HG02884 (cell line): ENCODE measurements around the gene MPPED1.

Experiments
- ATAC-seq: cut with Tn5 transposase; IDR thresholded peaks from one replicate; pipeline ENCODE4 v1.9.1; 2021; ENCODE audit warnings: mild to moderate bottlenecking, moderate library complexity; ENCODE audit not compliant: unreplicated experiment

Gene MPPED1

DNA sequence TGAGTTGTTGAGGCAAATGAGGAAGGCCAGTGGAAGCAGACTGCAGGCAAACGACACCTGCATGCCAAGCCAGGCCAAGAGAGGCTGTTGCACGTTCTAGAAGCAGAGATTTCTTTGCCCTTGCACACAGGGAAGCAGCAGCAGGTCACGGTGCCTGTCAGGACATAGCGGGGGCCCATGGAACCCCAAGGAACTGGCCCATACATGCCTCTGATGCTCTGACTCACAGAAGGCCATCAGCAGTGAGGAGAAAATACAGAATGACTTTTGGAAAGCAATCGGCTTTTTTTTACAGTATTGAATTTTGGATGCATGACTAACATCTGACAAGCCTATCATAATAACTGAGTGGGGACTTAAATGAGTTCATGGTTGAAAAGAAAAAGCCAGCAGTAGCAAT, 123.9 kb downstream of the MPPED1 start:
- no peak for ATAC-seq

GRCh38 chr22:43537019-43537585, 125.3 kb downstream of the MPPED1 start:
- ATAC-seq, result no peak

DNA sequence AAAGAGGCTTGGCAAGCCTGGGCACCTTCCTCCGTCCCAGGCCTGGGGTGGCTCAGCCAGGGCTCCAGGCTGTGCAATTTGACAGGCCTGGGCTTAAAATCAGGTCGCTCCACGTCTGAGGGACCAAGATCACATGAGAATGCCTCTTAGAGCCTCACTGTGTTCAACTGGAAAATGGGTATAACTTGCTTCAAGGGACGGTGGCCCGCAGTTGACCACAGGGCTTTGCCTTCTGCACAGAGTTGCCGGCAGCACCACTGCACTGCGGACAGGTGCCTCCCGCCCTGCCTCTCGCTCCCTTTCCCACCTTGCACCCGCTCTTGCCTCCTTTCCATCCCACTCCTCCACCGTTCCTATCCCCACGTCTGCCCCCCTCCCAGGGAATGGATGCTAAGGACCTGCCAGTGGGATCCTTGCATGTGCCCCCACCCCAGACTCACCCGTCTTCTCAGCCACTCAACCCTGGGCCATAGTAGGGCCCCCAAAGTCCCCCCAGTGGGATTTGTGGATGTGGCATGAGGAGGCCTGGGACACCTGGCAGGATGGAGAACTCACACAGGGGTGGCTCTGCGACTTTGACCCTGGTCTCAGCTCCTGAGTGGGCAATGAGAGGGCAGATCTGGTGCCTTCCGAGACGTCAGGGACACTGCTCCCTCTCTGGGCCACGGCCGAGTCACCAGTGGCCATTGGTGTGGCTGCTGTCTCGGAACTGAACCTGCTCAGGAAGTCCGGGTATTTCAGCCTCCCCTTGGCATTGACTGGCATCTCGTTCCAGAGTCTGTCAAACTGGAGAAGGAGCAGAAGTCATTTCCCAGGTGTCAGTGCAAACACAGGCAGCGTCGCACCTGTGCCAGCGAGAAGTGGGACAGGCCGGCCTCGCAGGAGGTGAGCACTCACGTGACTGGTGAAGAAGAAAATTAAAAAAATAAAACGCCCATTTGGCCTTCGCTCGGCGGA, 128.0 kb downstream of the MPPED1 start:
- no peak for ATAC-seq

GRCh38 chr22:43540529-43540923, 128.7 kb downstream of the MPPED1 start:
- no peak for ATAC-seq

DNA sequence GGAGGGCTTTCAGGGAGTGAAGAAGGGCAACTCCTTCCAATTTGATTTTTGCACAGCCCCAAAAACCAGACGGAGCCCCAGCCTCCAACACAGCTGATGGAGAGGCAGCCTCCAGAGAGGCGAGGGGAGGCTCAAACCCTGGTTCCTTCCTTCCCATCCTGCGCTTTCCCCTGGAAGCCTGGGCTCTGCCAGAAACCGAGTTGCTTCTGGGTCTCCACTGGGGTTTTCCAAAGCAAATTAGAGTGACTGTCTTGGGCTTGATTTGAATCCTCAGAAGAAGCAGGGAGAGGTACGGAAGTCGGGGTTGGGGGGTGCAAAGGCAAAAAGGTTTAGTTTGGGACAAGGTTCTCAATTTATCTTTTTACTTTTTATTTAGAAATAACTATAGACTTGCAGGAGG, 129.2 kb downstream of the MPPED1 start:
- ATAC-seq, result no peak

GRCh38 chr22:43541462-43542407, 129.9 kb downstream of the MPPED1 start:
- ATAC-seq, result no peak

DNA sequence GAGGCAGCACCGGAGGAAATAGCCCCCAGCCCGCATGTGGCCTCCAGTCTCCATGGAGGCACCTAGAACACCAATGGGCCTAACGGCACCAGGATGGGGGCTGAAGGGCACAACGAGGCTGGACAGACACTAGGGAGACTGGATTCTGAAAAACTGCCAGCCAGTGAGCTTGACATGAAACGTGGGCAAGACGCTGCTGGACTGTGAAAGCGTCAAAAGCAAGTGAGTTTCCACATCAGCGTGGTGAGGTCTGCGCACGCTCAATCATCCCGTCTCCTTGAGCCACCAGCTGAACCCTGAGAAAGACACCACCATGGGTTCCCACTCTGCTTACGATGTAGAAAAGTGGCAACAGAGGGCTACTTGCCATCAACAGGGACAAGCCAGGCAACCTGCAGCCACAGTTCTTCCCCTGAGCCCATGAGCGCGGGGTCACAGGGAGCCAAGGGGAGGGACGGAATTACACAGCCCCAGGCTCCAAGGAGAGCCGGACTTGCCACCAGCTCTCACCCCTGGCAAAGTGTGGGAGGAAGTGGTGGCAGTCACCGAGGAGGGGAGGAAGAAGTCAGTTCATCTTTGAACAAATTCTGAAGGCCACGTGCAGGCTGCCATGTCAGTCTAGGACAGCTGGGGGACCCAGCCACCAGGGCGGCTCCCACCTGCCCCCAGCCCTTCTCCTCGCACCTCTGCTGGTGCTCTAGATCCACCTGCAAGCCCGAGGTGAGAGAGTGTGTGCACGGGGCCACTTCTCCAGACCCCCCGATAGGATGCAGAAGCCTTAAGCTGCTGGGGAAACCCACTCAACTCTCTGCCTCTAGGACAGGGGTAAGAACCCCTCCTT, 131.1 kb downstream of the MPPED1 start:
- no peak for ATAC-seq

DNA sequence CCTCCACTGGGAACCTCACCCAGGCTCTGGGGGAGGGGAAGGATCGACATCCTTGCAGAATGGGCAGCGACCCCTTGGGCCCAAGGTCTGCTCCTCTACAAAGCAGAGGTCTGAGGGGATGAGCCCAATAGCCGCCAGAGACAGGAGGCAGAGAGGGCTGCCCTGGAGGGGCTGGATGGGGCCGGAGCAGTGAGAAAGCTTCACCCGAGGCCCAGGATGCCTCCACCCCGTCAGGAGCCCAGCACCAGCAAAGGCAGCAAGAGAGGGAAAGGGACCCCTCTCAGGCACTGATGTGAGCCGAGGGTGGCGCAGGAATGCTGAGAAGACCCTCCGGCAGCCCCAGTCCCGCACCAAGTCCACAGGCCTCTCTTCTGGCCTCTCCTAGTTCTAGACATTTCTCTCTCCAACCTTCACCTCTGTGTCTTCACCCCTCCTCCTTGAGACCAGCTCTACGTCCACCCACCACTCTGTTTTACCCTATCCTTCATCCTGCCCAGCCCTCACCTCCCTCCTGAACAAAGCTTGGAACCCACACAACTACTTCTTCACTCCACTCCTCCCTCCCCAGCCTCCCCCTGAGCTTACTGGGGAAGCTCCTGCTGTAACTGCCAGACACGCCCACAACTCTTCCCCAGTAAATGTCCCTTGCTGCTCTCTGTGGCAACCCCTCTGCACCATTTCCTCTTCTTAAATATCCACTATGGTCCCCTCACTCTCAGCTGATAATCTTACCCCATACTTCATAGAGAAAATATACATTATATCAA, 131.9 kb downstream of the MPPED1 start:
- ATAC-seq, result no peak

DNA sequence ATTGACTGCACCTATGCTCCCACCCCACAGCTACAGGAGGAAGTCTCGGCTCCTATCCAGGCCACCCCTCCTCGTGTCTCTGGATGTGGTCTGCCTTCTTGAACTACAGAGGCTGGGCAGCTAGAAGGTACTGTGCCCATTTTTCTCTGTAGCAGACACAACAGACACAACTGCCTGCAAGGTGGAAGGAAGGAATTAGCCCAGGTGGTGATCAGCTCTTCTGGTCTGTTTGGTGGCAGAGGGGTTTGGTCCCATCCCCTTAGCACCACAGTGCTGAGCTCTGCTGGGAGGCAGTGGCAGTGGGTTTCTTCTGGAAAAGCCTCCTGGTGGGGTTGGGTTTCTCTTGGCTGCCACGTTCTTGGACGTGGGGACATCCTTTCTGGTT, 132.5 kb downstream of the MPPED1 start:
- no peak for ATAC-seq

- ATAC-seq, result no peak
Measured at GRCh38 chr22:43546186-43546585, 134.4 kb downstream of the MPPED1 start.

- no peak for ATAC-seq
Measured at GRCh38 chr22:43550024-43550620, 138.3 kb downstream of the MPPED1 start.

GRCh38 chr22:43550672-43551071, 138.9 kb downstream of the MPPED1 start:
- no peak for ATAC-seq

GRCh38 chr22:43553451-43554258, 141.8 kb downstream of the MPPED1 start:
- ATAC-seq, result no peak

DNA sequence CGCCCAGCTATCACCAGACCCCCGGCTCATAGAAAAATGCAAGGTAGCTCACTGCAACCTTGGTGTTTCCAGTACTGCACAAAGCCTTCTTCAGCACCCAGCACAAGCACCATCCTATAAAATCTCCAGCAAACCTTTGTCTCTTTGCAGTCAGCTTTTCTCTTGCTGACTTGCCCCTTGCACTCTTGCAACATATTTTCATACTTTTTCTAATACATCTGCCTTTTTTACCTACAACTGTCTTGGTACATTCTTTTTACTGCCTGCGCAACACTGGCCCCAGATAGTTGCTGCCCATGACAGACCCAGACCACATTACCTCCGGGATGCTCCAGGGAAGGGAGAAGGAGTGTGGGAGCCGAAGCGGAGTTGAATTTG, 142.4 kb downstream of the MPPED1 start:
- ATAC-seq, result no peak

DNA sequence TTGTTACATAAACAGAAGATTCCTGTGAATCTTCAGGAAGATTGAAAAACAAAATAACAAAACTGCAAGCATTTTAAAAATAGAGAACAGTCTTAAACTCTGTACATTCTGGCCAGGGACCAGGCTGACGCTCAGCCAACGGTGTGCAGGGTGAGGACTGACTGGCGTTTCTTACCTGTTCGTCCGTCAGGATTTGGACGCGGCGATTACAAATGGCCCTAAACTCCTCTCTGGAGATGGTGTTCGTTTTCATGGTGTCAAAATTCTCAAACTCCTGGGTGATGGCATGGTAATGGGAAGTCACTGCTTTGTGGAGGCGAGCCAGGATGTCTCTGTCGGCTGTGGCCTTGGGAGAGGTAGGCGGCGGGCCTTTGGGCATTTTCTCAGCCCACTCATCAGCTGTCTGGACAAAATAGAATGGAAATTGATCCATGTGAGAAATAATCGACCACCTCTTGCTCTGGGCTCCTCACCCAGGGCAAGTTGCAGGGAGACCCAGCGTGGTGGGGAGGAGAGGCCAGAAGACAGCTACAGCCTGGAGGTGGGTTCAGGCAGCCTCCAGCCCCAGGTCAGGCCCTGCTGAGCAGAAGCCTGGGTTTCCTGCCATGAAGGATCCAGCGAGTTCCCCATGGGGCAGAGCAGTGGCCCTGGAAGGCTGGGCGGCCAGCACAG, 143.0 kb downstream of the MPPED1 start:
- no peak for ATAC-seq

DNA sequence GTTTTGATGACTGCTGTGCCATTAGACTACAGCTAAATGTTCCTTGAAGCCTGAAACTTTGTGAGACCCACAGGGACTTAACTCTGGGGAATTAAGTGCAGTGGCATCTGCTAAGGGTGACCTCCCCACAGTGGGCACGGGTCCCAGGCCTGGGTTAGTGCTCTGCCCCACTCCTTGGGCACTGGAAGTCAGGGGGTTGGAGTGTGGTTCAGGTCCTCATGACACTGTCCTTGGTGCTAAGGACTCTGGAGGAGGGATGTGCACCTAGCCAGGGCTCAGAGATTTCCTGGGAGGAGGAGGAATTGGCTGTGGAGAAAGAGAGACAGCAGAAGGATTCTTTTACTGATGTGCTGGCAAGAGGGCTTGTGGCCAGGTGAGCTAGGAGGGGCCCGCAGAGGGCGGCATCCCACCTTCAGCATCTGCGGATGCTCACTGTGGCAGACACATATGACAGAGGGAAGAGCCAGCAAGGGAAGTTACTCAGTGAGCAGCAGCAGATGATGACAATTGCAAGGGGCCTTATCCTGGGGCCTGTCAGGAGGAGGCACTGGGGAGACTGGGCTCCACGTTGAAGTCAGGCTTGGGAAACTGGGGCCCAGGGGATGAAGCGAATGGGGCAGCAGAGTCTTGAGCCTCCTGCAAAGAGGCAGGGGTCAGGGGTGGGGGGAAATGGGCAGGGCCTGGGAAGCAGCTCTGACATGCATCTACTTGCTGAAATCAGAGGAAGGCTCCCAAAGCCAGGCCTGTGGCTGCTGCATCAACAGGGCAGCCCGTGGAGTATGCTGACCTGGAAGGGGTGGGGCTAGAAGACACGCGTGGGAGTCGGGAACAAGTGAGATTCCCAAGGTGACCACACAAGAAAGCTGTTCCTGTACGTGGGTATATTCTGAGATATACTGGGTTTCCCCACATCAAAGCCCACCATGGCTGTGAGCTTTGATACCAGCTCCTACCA, 144.0 kb downstream of the MPPED1 start:
- ATAC-seq, result no peak
